HUDEP-2 (cell line): ENCODE measurements around the gene KDM1A.

Experiments used
- DNase-seq, 76 experiments: peaks; one replicate each; lab custom pipeline; 2025; ENCODE audit not compliant: unreplicated experiment in 76 of 76; lab: John Stamatoyannopoulos, UW

The KDM1A gene

GRCh38 chr1:23103001-23103889 lies 84.0 kb downstream of the KDM1A start:
- DNase-seq, result peak in 13 of 76 experiments; percentile 2 to 43 (median 13)

DNA sequence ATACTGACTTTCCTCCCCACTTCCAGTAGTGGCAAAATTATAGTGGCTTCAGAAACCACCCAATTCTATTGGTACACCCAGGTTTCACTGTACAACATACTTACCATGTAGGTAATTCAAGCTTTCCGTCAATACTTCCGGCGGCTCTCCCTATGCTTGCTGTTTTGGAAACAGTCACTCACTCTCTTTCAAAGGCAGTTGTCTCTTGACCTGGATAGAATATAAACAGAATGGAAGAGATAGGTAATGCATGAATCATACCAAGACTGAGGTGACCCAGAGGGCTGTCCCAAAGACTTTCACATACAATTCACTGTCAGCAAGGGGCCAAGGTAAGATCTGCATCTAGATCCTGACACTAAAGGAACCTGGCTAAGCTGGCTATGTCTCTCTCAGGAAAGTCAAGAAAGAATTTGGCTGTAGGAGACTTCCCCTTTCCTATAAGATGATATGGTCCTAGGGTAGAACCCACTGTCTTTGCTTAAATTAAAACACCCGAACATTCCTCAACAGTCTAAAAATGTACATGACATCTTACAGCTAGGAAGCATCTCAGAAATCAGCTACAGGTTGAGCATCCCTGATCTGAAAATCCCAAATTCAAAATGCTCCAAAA lies 89.8 kb downstream of the KDM1A start:
- no peak for DNase-seq

DNA sequence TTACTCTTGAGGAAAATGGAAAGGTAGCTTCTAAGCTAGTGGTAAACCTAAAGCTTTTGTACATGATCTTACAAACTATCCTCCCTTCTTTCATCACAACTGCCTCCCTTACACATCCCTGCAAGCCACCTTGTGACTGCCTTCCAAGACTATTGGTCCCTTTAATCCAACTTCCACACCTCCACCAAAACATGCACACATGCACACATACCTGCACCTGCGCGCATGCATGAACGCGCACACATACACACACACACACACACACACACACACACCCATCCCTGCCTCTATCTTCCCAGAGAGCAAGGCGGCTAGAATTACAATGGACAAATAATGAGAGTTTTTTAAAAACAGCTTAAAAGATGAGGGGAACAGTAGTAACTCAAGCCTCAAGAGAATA lies 91.1 kb downstream of the KDM1A start:
- no peak for DNase-seq

DNA sequence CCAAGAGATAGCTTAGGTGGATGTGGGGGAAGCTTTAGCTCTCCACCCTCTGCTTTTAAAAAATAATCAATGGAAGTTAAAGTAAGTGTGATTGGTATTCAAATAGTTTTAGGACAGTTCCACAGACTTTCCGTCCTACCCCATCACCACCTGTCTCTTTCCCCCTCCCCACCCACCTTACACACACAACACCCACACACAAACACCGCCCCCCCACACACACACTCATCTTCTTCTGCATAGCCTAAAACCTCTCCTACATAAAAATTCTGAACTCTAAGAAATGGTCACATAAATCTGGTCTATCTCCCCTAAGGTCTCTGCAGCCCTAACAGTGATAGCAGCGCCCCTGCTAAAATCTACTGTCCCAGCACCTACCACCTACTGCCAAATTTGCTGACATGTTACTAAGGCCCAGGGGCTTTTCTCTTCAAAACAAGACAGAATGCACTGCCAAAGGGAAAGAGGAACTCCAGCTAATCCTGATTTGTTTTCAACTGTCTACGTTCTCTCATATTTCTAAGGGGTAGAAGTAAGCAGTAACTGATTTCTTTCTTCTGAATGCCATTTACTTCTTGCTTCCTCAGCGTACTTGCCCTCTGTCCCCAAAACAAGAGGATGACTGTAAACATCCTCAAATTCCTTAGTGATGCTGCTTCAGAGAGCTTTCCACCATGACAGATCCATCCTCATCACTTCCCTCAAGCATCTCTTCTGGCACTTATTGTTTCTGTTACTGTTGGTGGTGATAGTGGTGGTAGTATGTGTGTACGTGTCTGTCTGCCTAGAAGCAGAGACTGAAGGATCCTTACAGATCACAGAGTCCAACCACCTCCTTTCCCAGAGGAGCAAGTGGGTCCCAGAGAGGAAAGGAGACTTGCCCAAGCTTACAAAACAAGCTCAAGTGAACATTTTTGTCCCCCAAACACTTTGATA lies 92.6 kb downstream of the KDM1A start:
- DNase-seq, result no peak

GRCh38 chr1:23114424-23115079 lies 95.3 kb downstream of the KDM1A start:
- no peak for DNase-seq

GRCh38 chr1:23116216-23116836 lies 97.1 kb downstream of the KDM1A start:
- no peak for DNase-seq

DNA sequence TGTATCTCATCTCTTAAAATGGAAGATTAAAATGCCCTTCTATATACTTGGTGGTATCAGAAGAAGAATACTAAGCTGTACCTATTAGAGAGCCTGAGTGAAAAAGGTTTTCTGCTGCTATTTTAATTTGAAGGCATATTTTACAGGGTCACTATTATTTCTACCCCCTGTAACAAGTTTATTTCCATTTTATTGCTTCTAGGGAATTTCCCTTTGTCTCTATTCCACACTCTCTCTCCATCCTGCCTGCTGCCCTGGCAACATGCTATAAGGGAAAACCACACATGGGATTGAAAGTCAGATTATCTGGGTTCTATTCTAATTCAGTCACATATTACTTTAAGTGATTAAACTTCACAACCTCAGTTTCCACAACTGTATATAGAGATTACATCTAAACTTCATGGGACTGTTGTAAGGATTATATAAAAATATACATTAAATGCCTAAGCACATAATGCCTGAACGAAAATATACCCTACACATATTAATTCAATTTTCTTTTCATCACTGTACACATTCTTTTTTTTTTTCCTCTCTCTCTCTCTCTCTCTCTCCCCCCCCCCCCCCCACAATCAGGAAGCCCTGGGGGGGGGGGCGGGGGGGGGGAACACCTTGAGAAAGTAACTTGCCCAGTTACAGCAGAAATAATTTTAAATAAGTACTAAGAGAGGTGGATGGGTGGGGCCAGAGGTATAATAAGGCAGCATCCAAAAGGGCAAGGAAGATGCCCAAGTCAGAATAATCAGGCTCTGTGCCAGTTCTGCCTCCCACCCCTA lies 97.8 kb downstream of the KDM1A start:
- no peak for DNase-seq

DNA sequence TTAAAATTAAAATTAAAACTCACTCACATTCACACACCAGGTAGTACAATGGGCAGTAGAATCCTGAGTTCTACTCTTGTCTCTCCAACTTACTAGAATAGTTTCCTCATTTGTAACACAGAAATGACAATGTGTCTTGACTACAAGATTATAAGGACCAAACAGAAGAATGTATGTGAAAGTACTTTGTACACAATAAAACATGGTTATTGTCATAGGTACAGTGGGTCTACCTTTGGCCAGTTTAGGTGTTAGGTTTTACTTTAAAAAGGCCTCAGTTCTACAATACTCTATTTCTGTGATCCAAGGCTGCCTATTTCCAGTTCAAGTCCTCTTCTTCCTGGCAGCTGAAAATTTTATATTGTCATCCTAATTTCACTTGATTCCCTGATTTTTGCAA lies 99.1 kb downstream of the KDM1A start:
- DNase-seq, result no peak

DNA sequence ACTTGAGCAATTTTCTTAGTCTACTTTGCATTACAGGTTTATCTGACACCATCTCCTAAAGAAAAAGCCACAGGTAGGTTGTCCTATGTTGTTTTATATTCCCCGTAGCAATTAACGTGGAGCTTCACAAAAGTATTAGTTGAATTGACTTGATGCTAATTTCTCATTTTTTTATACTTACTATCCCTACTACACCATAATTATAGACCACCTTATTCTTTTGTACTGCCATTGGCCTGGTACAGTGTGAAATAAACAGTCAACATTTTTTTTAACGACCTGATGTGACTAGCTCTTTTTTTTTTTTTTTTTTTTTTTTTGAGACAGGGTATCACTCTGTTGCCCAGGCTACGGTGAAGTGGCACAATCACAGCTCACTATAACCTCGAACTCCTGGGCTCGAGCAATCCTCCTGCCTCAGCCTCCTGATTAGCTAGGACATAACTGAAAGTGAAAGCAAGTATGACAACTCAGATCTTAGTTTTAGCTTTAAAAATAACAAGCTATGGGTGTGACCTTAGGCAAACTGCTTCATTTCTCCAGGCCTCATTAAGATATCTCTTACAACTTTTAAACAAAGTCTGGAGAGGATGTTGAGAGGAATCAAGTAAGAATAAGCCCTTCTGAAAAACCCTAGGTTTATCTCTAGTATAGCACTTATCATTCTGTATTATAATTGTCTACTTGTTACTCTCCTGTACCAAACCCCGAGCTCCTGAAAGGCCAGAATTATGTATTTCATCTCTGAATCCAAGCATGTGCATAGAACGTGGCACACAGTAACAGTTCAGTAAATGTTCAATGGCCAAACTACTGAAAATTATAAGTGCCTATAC lies 99.9 kb downstream of the KDM1A start:
- no peak for DNase-seq

- no peak for DNase-seq
These were observed 101.1 kb downstream of the KDM1A start for GRCh38 chr1:23120383-23120782.

DNA sequence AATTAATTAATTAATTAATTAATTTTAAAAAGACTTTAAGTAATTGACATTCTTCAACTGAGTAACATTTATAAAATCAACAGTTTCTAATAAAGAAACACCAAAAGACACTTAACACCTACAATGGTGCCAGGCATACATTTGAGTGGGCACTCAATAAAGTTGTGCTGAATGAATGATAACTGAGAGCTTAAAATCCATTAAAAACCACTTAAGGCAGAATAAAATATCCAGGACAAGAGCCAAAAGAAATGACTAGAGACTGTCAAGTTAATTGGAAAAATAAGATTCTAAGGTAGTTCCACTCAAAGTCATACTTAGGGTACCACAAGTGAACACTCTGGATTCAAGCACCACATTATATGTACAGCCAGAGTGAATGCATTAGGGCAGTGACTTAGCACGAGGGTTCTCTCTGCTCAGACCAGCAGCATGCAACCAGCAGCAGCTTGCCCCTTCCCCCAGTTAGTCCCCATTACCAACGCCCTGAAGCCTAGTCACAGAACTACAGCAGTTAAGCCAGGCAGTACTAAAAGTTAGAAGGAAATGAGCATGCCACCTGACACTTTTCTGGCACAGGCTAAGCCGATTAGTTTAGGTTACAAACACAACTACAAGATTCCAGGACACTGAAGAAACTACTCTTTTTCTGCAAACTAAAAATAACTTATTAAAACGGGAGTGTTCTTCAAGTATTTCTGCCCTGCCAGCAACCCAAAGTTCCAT lies 102.9 kb downstream of the KDM1A start:
- DNase-seq, result no peak

GRCh38 chr1:23122796-23123195 lies 103.5 kb downstream of the KDM1A start:
- no peak for DNase-seq

GRCh38 chr1:23123528-23123927 lies 104.3 kb downstream of the KDM1A start:
- DNase-seq, result no peak

DNA sequence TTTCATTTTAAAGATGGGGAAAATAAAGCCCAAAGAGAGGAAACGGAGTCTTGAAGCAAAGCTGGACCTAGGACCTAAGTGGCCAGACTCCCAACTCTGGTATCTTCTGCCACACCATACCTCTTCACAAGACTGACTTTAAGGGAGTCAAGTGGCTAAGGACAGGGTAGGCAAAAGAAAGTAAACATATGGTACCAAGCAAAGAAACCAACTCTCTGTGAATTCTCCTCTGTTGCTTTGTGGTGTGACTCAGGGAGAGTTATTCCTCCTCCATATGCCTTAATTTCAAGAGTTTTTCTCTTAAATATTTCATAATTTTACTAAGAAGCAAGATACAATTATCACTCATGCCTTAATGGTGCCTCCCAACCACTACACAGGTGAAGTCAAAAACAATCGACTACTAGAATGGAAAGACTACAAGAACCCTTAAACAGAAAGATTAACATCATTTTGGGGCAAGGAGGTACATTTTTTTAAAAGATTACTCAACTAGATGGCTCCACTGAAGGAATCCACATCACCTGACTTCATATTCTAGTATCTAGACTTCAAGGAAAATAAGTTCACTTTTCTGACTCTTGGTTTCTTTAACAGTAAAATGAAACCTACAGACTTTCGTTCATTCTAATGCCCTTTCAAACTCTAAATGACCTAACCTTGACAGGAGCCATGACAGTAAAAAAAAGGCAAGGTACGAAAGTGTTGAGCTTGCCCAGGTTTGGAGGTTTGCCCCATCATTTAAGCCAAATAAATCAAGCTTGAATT lies 105.2 kb downstream of the KDM1A start:
- no peak for DNase-seq

DNA sequence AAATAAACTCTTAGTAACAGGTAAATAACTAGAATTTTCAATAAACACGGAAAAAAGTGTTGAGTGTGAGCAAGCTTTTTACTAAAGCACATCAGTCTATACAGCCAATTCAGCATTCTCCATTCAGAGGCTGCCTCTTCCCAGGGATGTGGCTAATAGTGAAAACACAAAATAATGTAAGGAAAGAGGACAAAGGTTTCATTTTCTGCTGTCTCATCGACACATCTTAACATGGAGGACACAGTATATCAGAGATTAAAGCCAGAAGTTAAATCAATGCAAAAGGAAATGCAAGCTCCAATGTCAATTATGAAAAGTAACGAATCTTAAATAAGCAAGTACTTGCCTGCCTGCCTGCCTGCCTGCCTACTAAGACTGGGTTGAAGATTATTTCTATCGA lies 106.2 kb downstream of the KDM1A start:
- no peak for DNase-seq

GRCh38 chr1:23126200-23126599 lies 106.9 kb downstream of the KDM1A start:
- no peak for DNase-seq

- no peak for DNase-seq
These were observed 107.5 kb downstream of the KDM1A start for GRCh38 chr1:23126801-23127200.
